Stimulated activated effector memory CD8-positive, alpha-beta T cell treated with anti-CD3 and anti-CD28 coated beads, Interleukin-12 subunit alpha, Interleukin-12 subunit beta, amount 100 ng/mL, for 72 hours (primary cell): ENCODE results near the gene WNT9A.

Experiments
- ATAC-seq: fragments of 150-1000 bp; cut with Tn5 transposase; 2 replicates; pipeline ENCODE4 v1.10.0; 2021
- DNase-seq, 2 donors: peaks; one replicate each; pipeline ENCODE4 v3.0.0; 2021 to 2022; ENCODE audit warnings: low spot score in 2 of 2
- H3K27ac Mint-ChIP-seq: one replicate; pipeline ENCODE4 v1.8.0; 2022; ENCODE audit warnings: mild to moderate bottlenecking, mixed read lengths
- H3K36me3 Mint-ChIP-seq: one replicate; pipeline ENCODE4 v1.8.0; 2022; ENCODE audit warnings: mild to moderate bottlenecking, mixed read lengths
- H3K4me1 Mint-ChIP-seq: one replicate; pipeline ENCODE4 v1.8.0; 2022; ENCODE audit warnings: mixed read lengths
- H3K4me3 Mint-ChIP-seq: one replicate; pipeline ENCODE4 v1.8.0; 2022; ENCODE audit warnings: mild to moderate bottlenecking, mixed read lengths
- H3K9me3 Mint-ChIP-seq: one replicate; pipeline ENCODE4 v1.8.0; 2022; ENCODE audit warnings: mixed read lengths

Gene WNT9A

DNA sequence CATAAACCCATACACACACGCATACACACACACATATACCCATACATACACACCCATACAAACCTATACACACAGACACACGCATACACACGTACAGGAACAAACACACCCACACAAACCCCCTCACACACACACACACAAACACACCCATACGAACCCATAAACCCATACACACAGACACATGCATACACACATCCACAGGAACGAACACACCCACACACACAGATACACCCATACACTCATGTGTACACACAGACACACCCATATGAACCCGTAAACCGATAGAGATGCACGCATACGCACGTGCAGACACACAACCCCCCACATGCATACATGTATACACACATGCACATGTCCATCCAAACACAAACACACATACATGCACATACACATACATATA is 9.5 kb downstream of the WNT9A start:
- Mint-ChIP-seq H3K4me1 (peaks cover 25% of the 10 kb centered on the region), H3K4me3 (no peak overlapping the region), H3K36me3 (peaks cover 13% of the 10 kb centered on the region), H3K9me3 (peaks cover 8% of the 10 kb centered on the region), H3K27ac (no peak overlapping the region)
- ATAC-seq: no peak
- no peak for DNase-seq

GRCh38 chr1:227937838-227938145 is 9.9 kb downstream of the WNT9A start:
- Mint-ChIP-seq H3K4me3 (no peak overlapping the region), H3K4me1 (peaks cover 25% of the 10 kb centered on the region), H3K9me3 (peaks cover 8% of the 10 kb centered on the region), H3K27ac (no peak overlapping the region), H3K36me3 (peaks cover 13% of the 10 kb centered on the region)
- DNase-seq (no peak), ATAC-seq (no peak)

- H3K4me3 Mint-ChIP-seq: no peak overlapping the region
These were observed 10.5 kb downstream of the WNT9A start for GRCh38 chr1:227937031-227937837.

GRCh38 chr1:227935826-227936225 is 11.9 kb downstream of the WNT9A start:
- ATAC-seq: no peak

More at GRCh38 chr1:227937031-227937837, 10.5 kb downstream of the WNT9A start:
- Mint-ChIP-seq H3K4me1 (peaks cover 25% of the 10 kb centered on the region), H3K36me3 (peaks cover 13% of the 10 kb centered on the region), H3K27ac (peak overlapping the region; percentile 35), H3K9me3 (peaks cover 8% of the 10 kb centered on the region)
- ATAC-seq: no peak
- no peak for DNase-seq

GRCh38 chr1:227934476-227935313 is 13.0 kb downstream of the WNT9A start:
- peaks cover 28% of the 10 kb centered on the region for H3K4me1 Mint-ChIP-seq
- peaks cover 13% of the 10 kb centered on the region for H3K36me3 Mint-ChIP-seq
- H3K9me3 Mint-ChIP-seq: peaks cover 8% of the 10 kb centered on the region
- ATAC-seq (peak; percentile 92), DNase-seq (peak in 1 of 2 donors; percentile 64)
- peak overlapping the region; percentile 76 for H3K27ac Mint-ChIP-seq
- H3K4me3 Mint-ChIP-seq: no peak overlapping the region

More at GRCh38 chr1:227935826-227936225, 11.9 kb downstream of the WNT9A start:
- H3K4me3 Mint-ChIP-seq: no peak overlapping the region
- DNase-seq: no peak
- H3K9me3 Mint-ChIP-seq: peaks cover 8% of the 10 kb centered on the region
- H3K4me1 Mint-ChIP-seq: peaks cover 28% of the 10 kb centered on the region
- H3K27ac Mint-ChIP-seq: peak overlapping the region; percentile 76
- H3K36me3 Mint-ChIP-seq: peaks cover 13% of the 10 kb centered on the region

GRCh38 chr1:227929751-227930472 is 17.8 kb downstream of the WNT9A start:
- no peak for ATAC-seq
- Mint-ChIP-seq H3K27ac (no peak overlapping the region), H3K9me3 (peaks cover 4% of the 10 kb centered on the region)

DNA sequence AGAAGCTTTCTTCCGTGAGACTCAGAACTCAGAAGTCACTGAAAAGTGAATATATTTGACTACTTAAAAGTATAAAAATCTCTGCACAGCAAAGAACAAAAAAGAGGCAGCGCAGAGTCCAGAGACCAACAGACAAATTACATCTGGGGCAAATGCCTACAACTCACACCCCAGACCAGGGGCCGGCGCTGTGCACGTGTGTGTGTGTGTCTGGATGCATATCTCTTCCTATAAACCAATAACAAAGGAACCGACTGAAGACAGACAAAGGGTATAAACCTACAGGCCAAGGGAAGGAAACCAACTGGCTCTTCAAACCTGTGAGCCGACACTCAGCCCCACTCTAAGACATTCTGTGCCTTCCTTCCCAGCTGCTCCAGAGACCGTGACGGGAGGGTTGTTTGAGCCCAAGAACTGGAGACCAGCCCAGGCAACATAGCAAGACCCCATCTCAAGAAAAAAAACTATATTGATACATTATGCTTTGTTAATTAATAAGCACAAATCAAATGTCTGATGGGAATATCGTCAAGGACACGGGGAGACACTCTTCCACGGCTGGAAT is 18.8 kb downstream of the WNT9A start:
- Mint-ChIP-seq H3K9me3 (no peaks in the 10 kb centered on the region), H3K4me3 (no peak overlapping the region), H3K4me1 (peaks cover 4% of the 10 kb centered on the region), H3K36me3 (no peaks in the 10 kb centered on the region), H3K27ac (no peak overlapping the region)
- ATAC-seq: no peak
- no peak for DNase-seq

More at GRCh38 chr1:227929751-227930472, 17.8 kb downstream of the WNT9A start:
- H3K4me3 Mint-ChIP-seq: no peak overlapping the region
- peaks cover 10% of the 10 kb centered on the region for H3K4me1 Mint-ChIP-seq
- H3K36me3 Mint-ChIP-seq: peaks cover 4% of the 10 kb centered on the region
- no peak for DNase-seq

GRCh38 chr1:227927971-227928741 is 19.6 kb downstream of the WNT9A start:
- peak; percentile 4 for ATAC-seq
- Mint-ChIP-seq H3K9me3 (no peaks in the 10 kb centered on the region), H3K4me3 (no peak overlapping the region)

DNA sequence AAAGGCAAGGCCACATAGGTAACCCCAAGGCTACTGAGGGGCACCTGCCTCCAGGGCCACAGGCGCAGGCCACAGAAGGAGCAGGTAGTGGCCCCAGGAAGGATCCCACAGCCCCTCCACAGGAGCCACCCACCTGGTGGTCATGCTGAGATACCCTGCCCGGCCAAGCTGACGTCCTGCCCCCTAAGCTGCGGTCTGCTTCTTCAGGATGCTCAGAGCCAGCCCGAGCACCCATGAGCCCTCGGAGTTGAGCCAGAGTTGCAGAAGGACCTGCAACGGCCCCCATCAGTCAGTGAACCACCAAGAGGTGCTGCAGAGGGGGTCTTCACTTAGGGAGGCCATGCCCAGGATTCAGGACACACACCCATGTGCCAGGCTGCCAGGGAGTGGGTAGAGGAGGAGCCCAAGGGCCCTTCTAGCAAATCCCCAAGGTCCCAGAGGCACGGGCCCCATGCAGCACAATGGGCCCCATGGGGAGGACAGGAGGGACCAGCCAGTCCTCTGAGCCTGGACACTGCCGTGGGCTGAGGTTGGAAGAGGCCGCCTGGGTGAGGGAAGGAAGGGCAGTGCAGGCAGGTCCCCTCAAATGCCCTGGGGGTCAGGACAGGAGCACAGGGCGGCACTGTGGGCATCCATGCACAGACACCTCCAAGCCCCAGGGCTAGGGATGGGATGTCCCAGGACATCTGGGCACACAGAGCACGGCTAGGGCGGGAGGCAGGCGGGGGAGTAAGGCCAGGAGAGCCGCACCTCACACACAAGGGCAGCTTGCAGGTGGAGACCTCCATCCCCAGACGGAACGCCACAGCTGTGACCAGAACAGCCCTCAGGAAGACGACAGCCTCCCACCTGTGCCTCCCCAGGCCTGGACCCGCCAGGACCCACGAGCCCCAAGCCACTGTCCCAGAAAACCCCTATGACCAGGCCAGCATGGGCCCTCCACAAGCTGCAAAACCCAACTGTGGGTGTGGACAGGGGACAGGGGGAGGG is 20.5 kb downstream of the WNT9A start:
- no peak for DNase-seq
- H3K4me3 Mint-ChIP-seq: no peak overlapping the region
- ATAC-seq: no peak
- H3K36me3 Mint-ChIP-seq: no peaks in the 10 kb centered on the region
- no peak overlapping the region for H3K27ac Mint-ChIP-seq
- no peaks in the 10 kb centered on the region for H3K9me3 Mint-ChIP-seq
- peaks cover 4% of the 10 kb centered on the region for H3K4me1 Mint-ChIP-seq

More at GRCh38 chr1:227927971-227928741, 19.6 kb downstream of the WNT9A start:
- Mint-ChIP-seq H3K36me3 (no peaks in the 10 kb centered on the region), H3K27ac (no peak overlapping the region), H3K4me1 (peaks cover 4% of the 10 kb centered on the region)
- no peak for DNase-seq

- H3K27ac Mint-ChIP-seq: no peak overlapping the region
- no peaks in the 10 kb centered on the region for H3K9me3 Mint-ChIP-seq
- H3K4me3 Mint-ChIP-seq: no peak overlapping the region
- H3K36me3 Mint-ChIP-seq: no peaks in the 10 kb centered on the region
- DNase-seq (no peak), ATAC-seq (no peak)
- peaks cover 4% of the 10 kb centered on the region for H3K4me1 Mint-ChIP-seq
These were observed 21.4 kb downstream of the WNT9A start for GRCh38 chr1:227926216-227926791.

DNA sequence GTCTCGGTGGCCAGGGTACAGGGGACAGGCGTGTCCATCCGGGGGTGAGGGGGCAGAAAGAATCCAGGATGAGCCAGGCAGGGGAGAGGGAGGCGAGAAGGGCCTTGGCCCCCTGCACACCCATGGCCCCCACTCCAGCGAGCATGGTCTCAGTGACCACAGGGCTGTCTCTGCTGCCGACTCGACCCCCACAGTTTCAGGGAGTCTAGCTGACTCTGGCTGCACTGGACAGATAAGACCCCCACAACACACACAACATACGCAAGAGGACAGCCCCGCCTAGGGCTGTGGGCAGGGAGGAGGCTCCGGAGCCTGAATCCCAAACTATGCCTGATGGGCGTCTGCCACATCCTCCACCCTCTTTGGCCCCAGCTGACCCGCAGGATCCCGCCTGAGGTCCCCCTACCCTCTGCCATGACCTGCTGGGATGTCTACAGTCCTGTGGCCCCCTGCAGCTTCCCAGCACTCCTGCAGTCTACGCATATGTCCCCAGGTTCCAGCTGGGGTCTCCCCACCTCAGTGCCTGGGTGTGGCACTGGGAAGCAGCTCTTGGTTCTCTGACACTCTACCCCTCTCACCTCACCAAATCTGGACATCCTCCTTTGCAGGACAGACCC is 22.0 kb downstream of the WNT9A start:
- no peaks in the 10 kb centered on the region for H3K9me3 Mint-ChIP-seq
- DNase-seq (no peak), ATAC-seq (no peak)
- H3K27ac Mint-ChIP-seq: no peak overlapping the region
- H3K36me3 Mint-ChIP-seq: no peaks in the 10 kb centered on the region
- no peak overlapping the region for H3K4me3 Mint-ChIP-seq
- no peaks in the 10 kb centered on the region for H3K4me1 Mint-ChIP-seq

DNA sequence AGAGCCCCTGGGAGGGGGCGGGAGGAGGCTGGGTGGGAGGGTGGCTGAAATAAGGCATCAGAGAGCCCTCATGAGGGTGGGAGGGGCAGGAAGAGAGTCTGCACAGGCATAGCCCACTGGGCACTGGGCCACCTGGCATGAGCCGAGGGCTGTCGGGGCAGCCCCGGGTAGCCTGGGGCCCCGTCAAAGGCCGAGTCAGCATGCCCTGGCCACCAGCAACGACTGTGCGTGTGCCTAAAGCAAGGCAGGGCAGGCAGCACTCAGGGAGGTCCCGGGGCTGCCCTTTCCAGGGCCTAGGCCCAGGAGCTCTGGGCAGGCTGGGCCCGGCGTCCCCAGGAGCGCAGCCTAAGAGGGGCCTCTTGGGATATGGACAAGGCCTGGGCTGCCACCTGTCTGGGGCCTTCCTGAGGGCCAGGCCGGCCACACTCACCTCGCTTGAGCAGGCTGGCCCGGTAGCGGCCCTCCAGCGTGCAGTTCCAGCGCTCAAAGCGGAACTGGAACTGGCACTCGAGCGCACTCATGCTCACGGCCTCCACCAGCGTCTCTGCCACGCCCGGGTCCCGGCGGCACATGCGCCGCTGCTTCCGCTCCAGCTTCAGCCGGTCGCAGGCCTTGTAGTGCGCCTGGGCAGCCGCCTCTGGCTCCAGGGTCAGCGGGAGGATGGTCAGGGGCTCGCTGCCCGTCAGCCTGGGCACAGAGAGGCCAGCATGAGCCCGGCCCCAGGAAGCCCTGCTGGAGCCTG is 22.7 kb downstream of the WNT9A start:
- DNase-seq: no peak

More for the DNA sequence above, 22.7 kb downstream of the WNT9A start:
- H3K36me3 Mint-ChIP-seq: no peaks in the 10 kb centered on the region
- H3K27ac Mint-ChIP-seq: no peak overlapping the region
- no peak for ATAC-seq
- no peaks in the 10 kb centered on the region for H3K9me3 Mint-ChIP-seq
- no peaks in the 10 kb centered on the region for H3K4me1 Mint-ChIP-seq
- no peak overlapping the region for H3K4me3 Mint-ChIP-seq
